Measurements from ENCODE around the gene PDZRN4. TPM values are rescaled to one million over a fixed set of nuclear protein-coding genes. Genes with fewer than 3 reads are reported as not detected.

Gene PDZRN4
- total RNA-seq, 1 donor from 2014 or later, result 24.8 TPM

- Histone ChIP-seq H3K27ac (no peak overlapping the region), H3K4me1 (no peaks in the 10 kb centered on the region), H3K27me3 (no peaks in the 10 kb centered on the region), H3K4me3 (no peak overlapping the region), H3K36me3 (no peaks in the 10 kb centered on the region), H3K9me3 (no peaks in the 10 kb centered on the region)
- TF ChIP-seq POLR2A (IDR thresholded peaks at IDR 0.05), result no peak
- TF ChIP-seq, protein P1, sequence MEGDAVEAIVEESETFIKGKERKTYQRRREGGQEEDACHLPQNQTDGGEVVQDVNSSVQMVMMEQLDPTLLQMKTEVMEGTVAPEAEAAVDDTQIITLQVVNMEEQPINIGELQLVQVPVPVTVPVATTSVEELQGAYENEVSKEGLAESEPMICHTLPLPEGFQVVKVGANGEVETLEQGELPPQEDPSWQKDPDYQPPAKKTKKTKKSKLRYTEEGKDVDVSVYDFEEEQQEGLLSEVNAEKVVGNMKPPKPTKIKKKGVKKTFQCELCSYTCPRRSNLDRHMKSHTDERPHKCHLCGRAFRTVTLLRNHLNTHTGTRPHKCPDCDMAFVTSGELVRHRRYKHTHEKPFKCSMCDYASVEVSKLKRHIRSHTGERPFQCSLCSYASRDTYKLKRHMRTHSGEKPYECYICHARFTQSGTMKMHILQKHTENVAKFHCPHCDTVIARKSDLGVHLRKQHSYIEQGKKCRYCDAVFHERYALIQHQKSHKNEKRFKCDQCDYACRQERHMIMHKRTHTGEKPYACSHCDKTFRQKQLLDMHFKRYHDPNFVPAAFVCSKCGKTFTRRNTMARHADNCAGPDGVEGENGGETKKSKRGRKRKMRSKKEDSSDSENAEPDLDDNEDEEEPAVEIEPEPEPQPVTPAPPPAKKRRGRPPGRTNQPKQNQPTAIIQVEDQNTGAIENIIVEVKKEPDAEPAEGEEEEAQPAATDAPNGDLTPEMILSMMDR (IDR thresholded peaks at IDR 0.05), result no peak
- TF ChIP-seq POLR2AphosphoS5 (IDR thresholded peaks at IDR 0.05; ENCODE audit: insufficient read depth in 1 of 2, low read depth in 1 of 2), result no peak
- DNase-seq (ENCODE audit: extremely low spot score in 2 of 2), result no peak
- intact Hi-C loops (cut with DNase I), result no loop called here
Observed at GRCh38 chr12:41230756-41231155, 42.6 kb downstream of the PDZRN4 start.

- intact Hi-C loops (cut with DNase I), result no loop called here
- TF ChIP-seq, protein P1 (IDR thresholded peaks at IDR 0.05), result no peak
- no peak for TF ChIP-seq POLR2A (IDR thresholded peaks at IDR 0.05)
- TF ChIP-seq POLR2AphosphoS5 (IDR thresholded peaks at IDR 0.05; ENCODE audit: insufficient read depth in 1 of 2, low read depth in 1 of 2), result no peak
- Histone ChIP-seq H3K36me3 (no peaks in the 10 kb centered on the region), H3K9me3 (no peaks in the 10 kb centered on the region), H3K27me3 (no peaks in the 10 kb centered on the region), H3K4me3 (no peak overlapping the region), H3K4me1 (no peaks in the 10 kb centered on the region), H3K27ac (no peak overlapping the region)
- no peak for DNase-seq (ENCODE audit: extremely low spot score in 2 of 2)
Observed at GRCh38 chr12:41234692-41235091, 46.6 kb downstream of the PDZRN4 start.

DNA sequence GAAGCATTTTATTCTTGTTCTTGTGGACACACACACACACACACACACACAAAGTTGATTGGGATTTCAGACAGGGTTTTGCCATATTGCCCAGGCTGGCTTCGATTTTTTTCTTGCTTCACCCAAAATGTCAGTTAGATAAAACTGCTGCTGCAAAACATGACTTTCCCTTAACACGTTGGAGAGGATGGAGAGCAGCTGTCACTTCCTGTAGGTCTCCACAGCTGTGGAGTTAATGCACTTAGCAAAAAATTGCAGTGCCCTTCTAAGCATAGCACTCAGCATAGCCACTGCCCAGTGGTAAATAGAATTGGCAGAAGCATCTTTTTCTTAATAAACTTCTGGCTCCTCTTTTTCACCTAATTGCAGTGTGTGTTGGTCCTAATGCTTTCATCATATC lies 54.5 kb downstream of the PDZRN4 start:
- intact Hi-C loops (cut with DNase I), result no loop called here
- TF ChIP-seq, protein P1 (IDR thresholded peaks at IDR 0.05), result no peak
- TF ChIP-seq POLR2A (IDR thresholded peaks at IDR 0.05), result no peak
- TF ChIP-seq POLR2AphosphoS5 (IDR thresholded peaks at IDR 0.05; ENCODE audit: insufficient read depth in 1 of 2, low read depth in 1 of 2), result no peak
- Histone ChIP-seq H3K27me3 (no peaks in the 10 kb centered on the region), H3K36me3 (no peaks in the 10 kb centered on the region), H3K4me1 (no peaks in the 10 kb centered on the region), H3K9me3 (no peaks in the 10 kb centered on the region), H3K4me3 (no peak overlapping the region), H3K27ac (no peak overlapping the region)
- no peak for DNase-seq (ENCODE audit: extremely low spot score in 2 of 2)

DNA sequence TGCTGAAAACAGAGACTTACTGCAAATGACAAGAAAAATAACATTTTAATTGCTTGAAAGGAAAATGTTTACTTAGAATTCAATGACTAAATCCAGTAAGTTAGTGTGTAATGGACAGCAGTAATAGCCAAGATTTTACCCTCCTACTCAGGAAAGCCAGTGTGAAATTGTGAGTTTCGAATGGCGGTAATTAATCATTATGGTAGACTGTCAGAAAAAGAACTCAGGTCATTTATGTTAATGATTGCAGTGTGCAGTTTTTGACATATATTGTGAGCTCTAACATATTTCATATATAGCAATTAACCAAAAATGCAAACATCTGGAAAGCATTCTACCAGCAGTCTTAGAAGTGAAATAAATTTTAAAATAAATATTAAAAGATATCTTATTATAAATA lies 60.3 kb downstream of the PDZRN4 start:
- no peaks in the 10 kb centered on the region for H3K9me3 ChIP-seq
- intact Hi-C loops (cut with DNase I), result no loop called here
- no peaks in the 10 kb centered on the region for H3K4me1 ChIP-seq
- no peak overlapping the region for H3K4me3 ChIP-seq
- TF ChIP-seq, protein P1 (IDR thresholded peaks at IDR 0.05), result no peak
- TF ChIP-seq POLR2AphosphoS5 (IDR thresholded peaks at IDR 0.05; ENCODE audit: insufficient read depth in 1 of 2, low read depth in 1 of 2) (no peak), POLR2A (IDR thresholded peaks at IDR 0.05) (no peak)
- H3K27ac ChIP-seq, result no peak overlapping the region
- DNase-seq (ENCODE audit: extremely low spot score in 2 of 2), result no peak
- H3K36me3 ChIP-seq, result no peaks in the 10 kb centered on the region
- no peaks in the 10 kb centered on the region for H3K27me3 ChIP-seq

- Histone ChIP-seq H3K4me1 (no peaks in the 10 kb centered on the region), H3K36me3 (no peaks in the 10 kb centered on the region), H3K4me3 (no peak overlapping the region), H3K27ac (no peak overlapping the region), H3K9me3 (no peaks in the 10 kb centered on the region), H3K27me3 (no peaks in the 10 kb centered on the region)
- intact Hi-C loops (cut with DNase I), result no loop called here
- TF ChIP-seq, protein P1 (IDR thresholded peaks at IDR 0.05), result no peak
- TF ChIP-seq POLR2AphosphoS5 (IDR thresholded peaks at IDR 0.05; ENCODE audit: insufficient read depth in 1 of 2, low read depth in 1 of 2), result no peak
- TF ChIP-seq POLR2A (IDR thresholded peaks at IDR 0.05), result no peak
- no peak for DNase-seq (ENCODE audit: extremely low spot score in 2 of 2)
Observed at GRCh38 chr12:41250748-41251147, 62.6 kb downstream of the PDZRN4 start.
